ENCODE measurements around the gene AGO3.

AGO3 gene

GRCh38 chr1:36100376-36100775 lies 169.5 kb downstream of the AGO3 start:
- H3K27ac ChIP-seq, result peak overlapping the region in 1 of 2 donors; percentile 17
- no peak for DNase-seq (ENCODE audit: low spot score)
- TF ChIP-seq CTCF (IDR thresholded peaks at IDR 0.05), result no peak
- no peak overlapping the region for H3K4me3 ChIP-seq

- H3K4me3 ChIP-seq, result no peak overlapping the region
- no peak for TF ChIP-seq CTCF (IDR thresholded peaks at IDR 0.05)
- DNase-seq (ENCODE audit: low spot score), result no peak
- no peak overlapping the region for H3K27ac ChIP-seq
Observed at GRCh38 chr1:36101546-36101945, 170.6 kb downstream of the AGO3 start.

GRCh38 chr1:36106269-36106668 lies 175.4 kb downstream of the AGO3 start:
- Histone ChIP-seq H3K27ac (no peak overlapping the region), H3K4me3 (no peak overlapping the region)
- no peak for TF ChIP-seq CTCF (IDR thresholded peaks at IDR 0.05)
- DNase-seq (ENCODE audit: low spot score), result no peak

- Histone ChIP-seq H3K27ac (no peak overlapping the region), H3K4me3 (no peak overlapping the region)
- TF ChIP-seq CTCF (IDR thresholded peaks at IDR 0.05), result no peak
- DNase-seq (ENCODE audit: low spot score), result no peak
Observed at GRCh38 chr1:36107394-36107793, 176.5 kb downstream of the AGO3 start.

- H3K4me3 ChIP-seq, result no peak overlapping the region
- TF ChIP-seq CTCF (IDR thresholded peaks at IDR 0.05), result no peak
- no peak overlapping the region for H3K27ac ChIP-seq
- DNase-seq (ENCODE audit: low spot score), result no peak
Observed at GRCh38 chr1:36108314-36108713, 177.4 kb downstream of the AGO3 start.

GRCh38 chr1:36109041-36109679 lies 178.3 kb downstream of the AGO3 start:
- TF ChIP-seq CTCF (IDR thresholded peaks at IDR 0.05), result no peak
- Histone ChIP-seq H3K27ac (peak overlapping the region in 1 of 2 donors; percentile 40), H3K4me3 (no peak overlapping the region)
- DNase-seq (ENCODE audit: low spot score), result no peak

- Histone ChIP-seq H3K4me3 (no peak overlapping the region), H3K27ac (no peak overlapping the region)
- no peak for DNase-seq (ENCODE audit: low spot score)
Observed at GRCh38 chr1:36111151-36111550, 180.2 kb downstream of the AGO3 start.

More at GRCh38 chr1:36111151-36111550, 180.2 kb downstream of the AGO3 start:
- no peak for TF ChIP-seq CTCF (IDR thresholded peaks at IDR 0.05)

All from coronary artery (tissue), 2 donors.